Activated CD4-positive, CD25-positive, alpha-beta regulatory T cell treated with anti-CD3 and anti-CD28 coated beads, Interleukin-2, amount 50 U/mL, for 16 hours (primary cell): Measurements from ENCODE around the gene TRIM33.
"Not testable (repeated sequence)": the region's sequence is repeated elsewhere in the genome, so short reads cannot be mapped to it uniquely, and the experiment has no call there.

Experiments used
- DNase-seq: peaks from one replicate; pipeline ENCODE4 v3.0.0-alpha.2; 2020; ENCODE audit warnings: low read depth, low spot score

The TRIM33 gene

GRCh38 chr1:114423455-114423854 is 87.5 kb downstream of the TRIM33 start:
- DNase-seq: no peak

- not testable (repeated sequence) for DNase-seq
These were observed 92.1 kb downstream of the TRIM33 start for GRCh38 chr1:114418948-114419347.

GRCh38 chr1:114397601-114398000 is 113.4 kb downstream of the TRIM33 start:
- DNase-seq: no peak

- DNase-seq: no peak
These were observed 115.1 kb downstream of the TRIM33 start for GRCh38 chr1:114395863-114396262.

- DNase-seq: no peak
These were observed 120.0 kb downstream of the TRIM33 start for GRCh38 chr1:114390960-114391359.

GRCh38 chr1:114390361-114390760 is 120.6 kb downstream of the TRIM33 start:
- no peak for DNase-seq

GRCh38 chr1:114388432-114389003 is 122.5 kb downstream of the TRIM33 start:
- DNase-seq: no peak

GRCh38 chr1:114387585-114387984 is 123.4 kb downstream of the TRIM33 start:
- DNase-seq: not testable (repeated sequence)

GRCh38 chr1:114387010-114387360 is 124.0 kb downstream of the TRIM33 start:
- DNase-seq: no peak

GRCh38 chr1:114386129-114387009 is 124.6 kb downstream of the TRIM33 start:
- DNase-seq: no peak

- DNase-seq: no peak
These were observed 126.1 kb downstream of the TRIM33 start for GRCh38 chr1:114384922-114385321.

GRCh38 chr1:114379987-114380386 is 131.0 kb downstream of the TRIM33 start:
- no peak for DNase-seq

- DNase-seq: no peak
These were observed 131.6 kb downstream of the TRIM33 start for GRCh38 chr1:114379358-114379757.

- DNase-seq: no peak
These were observed 133.6 kb downstream of the TRIM33 start for GRCh38 chr1:114377356-114377755.

GRCh38 chr1:114369930-114370329 is 141.1 kb downstream of the TRIM33 start:
- no peak for DNase-seq

GRCh38 chr1:114369266-114369919 is 141.6 kb downstream of the TRIM33 start:
- DNase-seq: not testable (repeated sequence)

- no peak for DNase-seq
These were observed 142.3 kb downstream of the TRIM33 start for GRCh38 chr1:114368560-114369255.

- DNase-seq: no peak
These were observed 143.2 kb downstream of the TRIM33 start for GRCh38 chr1:114367810-114368209.

- DNase-seq: not testable (repeated sequence)
These were observed 147.8 kb downstream of the TRIM33 start for GRCh38 chr1:114363230-114363629.

GRCh38 chr1:114359791-114360190 is 151.2 kb downstream of the TRIM33 start:
- DNase-seq: no peak

- DNase-seq: no peak
These were observed 155.8 kb downstream of the TRIM33 start for GRCh38 chr1:114355240-114355639.

- DNase-seq: no peak
These were observed 157.7 kb downstream of the TRIM33 start for GRCh38 chr1:114353262-114353661.
